Measurements from ENCODE around the gene RPP30.

The RPP30 gene

DNA sequence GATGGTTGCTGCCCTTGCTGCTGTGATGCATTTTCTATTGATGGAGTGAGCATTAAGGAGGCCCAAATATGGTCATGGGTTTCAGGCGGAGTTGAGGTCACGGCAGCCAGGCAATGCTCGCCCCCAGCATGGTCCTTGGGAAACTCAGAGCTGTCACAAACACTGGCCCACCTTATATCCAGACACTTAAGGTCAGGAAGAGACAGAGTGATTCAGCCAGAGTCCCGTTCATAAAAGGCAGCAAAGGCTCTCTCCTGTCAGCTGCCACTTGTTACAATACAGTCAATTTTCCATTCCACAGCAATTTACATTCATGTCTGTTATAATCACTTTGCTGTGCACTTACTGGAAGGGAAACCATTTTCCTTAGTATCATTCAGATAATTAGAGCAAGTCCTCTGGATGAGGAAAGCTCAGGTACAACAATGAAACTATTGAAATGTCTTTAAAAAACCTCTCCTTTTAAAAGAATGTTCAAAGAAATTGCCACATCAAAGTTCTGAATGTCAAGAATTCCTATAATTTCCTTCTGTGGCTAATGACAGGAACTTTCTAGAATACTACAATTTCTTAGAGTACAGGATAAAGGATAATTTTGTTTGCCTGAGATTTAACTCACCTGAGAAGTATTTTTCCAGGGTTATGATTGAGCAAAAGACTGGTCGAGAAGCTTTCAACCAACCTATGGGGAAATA is 64.0 kb downstream of the RPP30 start:
- Histone ChIP-seq H2AFZ (ENCODE audit: low read length) (peak overlapping the region; percentile 66), H3K9me3 (ENCODE audit: insufficient read depth, low read depth, low read length) (no peaks in the 10 kb centered on the region), H3K4me1 (ENCODE audit: insufficient read depth, low read length, poor library complexity, severe bottlenecking) (peaks cover 9% of the 10 kb centered on the region), H3K27me3 (ENCODE audit: insufficient read depth, low read length, poor library complexity, severe bottlenecking) (no peaks in the 10 kb centered on the region), H3K4me3 (ENCODE audit: low read length, poor library complexity, severe bottlenecking) (no peak overlapping the region), H3K36me3 (ENCODE audit: insufficient read depth, low read length) (no peaks in the 10 kb centered on the region), H3K79me2 (ENCODE audit: insufficient read depth, low read length) (no peaks in the 10 kb centered on the region), H3K9ac (ENCODE audit: low read depth, low read length, poor library complexity, severe bottlenecking) (no peak overlapping the region), H3K4me2 (ENCODE audit: low read depth, low read length, poor library complexity, severe bottlenecking) (no peak overlapping the region), H3F3A (ENCODE audit: low read depth) (no peaks in the 10 kb centered on the region), H4K20me1 (ENCODE audit: insufficient read depth, low read length, poor library complexity, severe bottlenecking) (no peaks in the 10 kb centered on the region), H3K9me2 (replicated peaks; ENCODE audit: low read depth, low read length) (no peaks in the 10 kb centered on the region)
- TF ChIP-seq CTCF (conservative IDR thresholded peaks at IDR 0.05; ENCODE audit: low read length) (no peak), EZH2phosphoT487 (IDR thresholded peaks at IDR 0.05; ENCODE audit: borderline replicate concordance) (no peak)

DNA sequence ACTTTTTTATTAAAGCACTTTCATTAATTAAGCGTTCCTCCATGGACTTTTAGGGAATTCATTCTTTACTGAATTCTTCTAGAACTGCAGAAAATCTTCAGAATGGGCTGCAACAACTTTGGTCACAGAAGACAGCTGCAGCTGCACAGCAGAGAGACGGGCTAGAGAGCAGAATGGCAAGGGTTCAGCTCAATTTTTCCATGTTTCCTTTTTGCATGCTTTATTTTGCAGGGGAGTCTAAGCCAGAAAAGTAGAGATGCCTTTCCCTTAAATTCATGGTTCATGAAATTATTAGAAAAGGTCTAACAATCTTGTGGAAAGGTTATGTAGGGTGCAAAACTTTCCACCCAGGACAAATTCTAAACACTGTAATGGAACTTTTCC is 64.5 kb downstream of the RPP30 start:
- TF ChIP-seq EZH2phosphoT487 (IDR thresholded peaks at IDR 0.05; ENCODE audit: borderline replicate concordance) (no peak), CTCF (conservative IDR thresholded peaks at IDR 0.05; ENCODE audit: low read length) (no peak)
- Histone ChIP-seq H3K36me3 (ENCODE audit: insufficient read depth, low read length) (no peaks in the 10 kb centered on the region), H3K9ac (ENCODE audit: low read depth, low read length, poor library complexity, severe bottlenecking) (no peak overlapping the region), H3K4me1 (ENCODE audit: insufficient read depth, low read length, poor library complexity, severe bottlenecking) (peaks cover 3% of the 10 kb centered on the region), H3K9me2 (replicated peaks; ENCODE audit: low read depth, low read length) (no peaks in the 10 kb centered on the region), H3F3A (ENCODE audit: low read depth) (no peaks in the 10 kb centered on the region), H3K27me3 (ENCODE audit: insufficient read depth, low read length, poor library complexity, severe bottlenecking) (no peaks in the 10 kb centered on the region), H3K9me3 (ENCODE audit: insufficient read depth, low read depth, low read length) (no peaks in the 10 kb centered on the region), H3K4me3 (ENCODE audit: low read length, poor library complexity, severe bottlenecking) (no peak overlapping the region), H3K4me2 (ENCODE audit: low read depth, low read length, poor library complexity, severe bottlenecking) (no peak overlapping the region), H4K20me1 (ENCODE audit: insufficient read depth, low read length, poor library complexity, severe bottlenecking) (no peaks in the 10 kb centered on the region), H2AFZ (ENCODE audit: low read length) (no peak overlapping the region), H3K79me2 (ENCODE audit: insufficient read depth, low read length) (no peaks in the 10 kb centered on the region)

GRCh38 chr10:90937645-90938258 is 66.0 kb downstream of the RPP30 start:
- Histone ChIP-seq H3K36me3 (ENCODE audit: insufficient read depth, low read length) (no peaks in the 10 kb centered on the region), H3K9me2 (replicated peaks; ENCODE audit: low read depth, low read length) (no peaks in the 10 kb centered on the region), H3F3A (ENCODE audit: low read depth) (no peaks in the 10 kb centered on the region), H3K9ac (ENCODE audit: low read depth, low read length, poor library complexity, severe bottlenecking) (no peak overlapping the region), H3K4me1 (ENCODE audit: insufficient read depth, low read length, poor library complexity, severe bottlenecking) (no peaks in the 10 kb centered on the region), H3K4me2 (ENCODE audit: low read depth, low read length, poor library complexity, severe bottlenecking) (no peak overlapping the region), H3K4me3 (ENCODE audit: low read length, poor library complexity, severe bottlenecking) (no peak overlapping the region), H3K79me2 (ENCODE audit: insufficient read depth, low read length) (no peaks in the 10 kb centered on the region), H4K20me1 (ENCODE audit: insufficient read depth, low read length, poor library complexity, severe bottlenecking) (no peaks in the 10 kb centered on the region), H3K9me3 (ENCODE audit: insufficient read depth, low read depth, low read length) (no peaks in the 10 kb centered on the region), H2AFZ (ENCODE audit: low read length) (no peak overlapping the region), H3K27me3 (ENCODE audit: insufficient read depth, low read length, poor library complexity, severe bottlenecking) (no peaks in the 10 kb centered on the region)
- no peak for TF ChIP-seq EZH2phosphoT487 (IDR thresholded peaks at IDR 0.05; ENCODE audit: borderline replicate concordance)
- TF ChIP-seq CTCF (conservative IDR thresholded peaks at IDR 0.05; ENCODE audit: low read length), result no peak
